Cardiac fibroblast (primary cell): ENCODE results near the gene GRIK3.

Source experiments
- DNase-seq, 2 donors: peaks; one replicate each; pipeline versions ENCODE4 v3.0.0 to v3.0.0-alpha.2; 2010; ENCODE audit warnings: low read depth in 2 of 2
- H3K4me3 ChIP-seq, 2 donors: replicated peaks in 1 of 2; 1 replicate in 1 of 2; 2 replicates in 1 of 2; pipeline ENCODE4 v1.5.1; 2011; ENCODE audit warnings: low read depth in 2 of 2, low read length in 2 of 2, mild to moderate bottlenecking in 2 of 2, moderate library complexity in 1 of 2
- TF ChIP-seq, protein P1 (sequence below): IDR thresholded peaks from one replicate; pipeline ENCODE4 v1.5.1; 2011; ENCODE audit warnings: low read depth, mild to moderate bottlenecking, low read length, inconsistent platforms

The GRIK3 gene

DNA sequence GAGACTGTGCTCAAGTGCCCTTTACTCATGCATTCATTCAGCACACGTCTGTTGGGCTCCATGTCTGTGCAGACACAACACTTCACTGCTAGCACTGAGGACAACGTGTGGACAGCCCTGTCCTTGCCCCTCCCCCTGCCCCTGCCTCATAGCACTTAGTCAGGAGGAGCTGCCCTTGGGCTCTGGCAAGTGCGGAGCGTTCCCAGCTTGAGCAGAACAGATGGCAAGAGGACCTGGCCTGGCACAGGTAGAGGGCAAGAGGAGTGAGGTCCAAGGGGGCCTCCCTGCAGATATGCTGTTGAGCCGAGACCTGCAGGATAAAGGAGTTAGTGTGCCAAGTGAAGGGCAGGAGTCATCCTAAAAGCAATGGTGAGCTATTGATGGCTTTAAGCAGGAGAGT, 81.3 kb downstream of the GRIK3 start:
- no peak overlapping the region for H3K4me3 ChIP-seq
- DNase-seq, result no peak
- TF ChIP-seq, protein P1, sequence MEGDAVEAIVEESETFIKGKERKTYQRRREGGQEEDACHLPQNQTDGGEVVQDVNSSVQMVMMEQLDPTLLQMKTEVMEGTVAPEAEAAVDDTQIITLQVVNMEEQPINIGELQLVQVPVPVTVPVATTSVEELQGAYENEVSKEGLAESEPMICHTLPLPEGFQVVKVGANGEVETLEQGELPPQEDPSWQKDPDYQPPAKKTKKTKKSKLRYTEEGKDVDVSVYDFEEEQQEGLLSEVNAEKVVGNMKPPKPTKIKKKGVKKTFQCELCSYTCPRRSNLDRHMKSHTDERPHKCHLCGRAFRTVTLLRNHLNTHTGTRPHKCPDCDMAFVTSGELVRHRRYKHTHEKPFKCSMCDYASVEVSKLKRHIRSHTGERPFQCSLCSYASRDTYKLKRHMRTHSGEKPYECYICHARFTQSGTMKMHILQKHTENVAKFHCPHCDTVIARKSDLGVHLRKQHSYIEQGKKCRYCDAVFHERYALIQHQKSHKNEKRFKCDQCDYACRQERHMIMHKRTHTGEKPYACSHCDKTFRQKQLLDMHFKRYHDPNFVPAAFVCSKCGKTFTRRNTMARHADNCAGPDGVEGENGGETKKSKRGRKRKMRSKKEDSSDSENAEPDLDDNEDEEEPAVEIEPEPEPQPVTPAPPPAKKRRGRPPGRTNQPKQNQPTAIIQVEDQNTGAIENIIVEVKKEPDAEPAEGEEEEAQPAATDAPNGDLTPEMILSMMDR, result no peak

DNA sequence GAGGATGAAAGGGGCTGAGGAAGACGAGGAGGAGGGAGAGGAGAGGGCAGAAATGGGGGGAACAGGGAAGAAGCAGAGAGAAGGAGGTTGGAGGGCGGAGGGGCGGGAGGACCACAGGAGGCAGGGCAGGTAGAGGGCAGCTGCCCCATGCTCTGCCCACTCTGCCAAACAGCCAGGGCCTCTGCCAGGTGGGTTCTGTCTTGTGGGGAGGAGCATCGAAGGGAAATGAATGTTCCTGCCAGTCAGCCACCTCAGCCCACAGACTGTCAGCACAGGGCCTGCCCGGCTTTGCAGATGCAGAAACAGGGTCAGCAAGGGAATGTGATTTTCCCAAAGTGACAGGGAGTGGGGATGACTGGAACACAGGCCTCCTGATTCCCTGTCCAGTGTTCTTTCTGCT, 82.6 kb downstream of the GRIK3 start:
- DNase-seq, result no peak
- H3K4me3 ChIP-seq, result no peak overlapping the region
- TF ChIP-seq, protein P1, result no peak

DNA sequence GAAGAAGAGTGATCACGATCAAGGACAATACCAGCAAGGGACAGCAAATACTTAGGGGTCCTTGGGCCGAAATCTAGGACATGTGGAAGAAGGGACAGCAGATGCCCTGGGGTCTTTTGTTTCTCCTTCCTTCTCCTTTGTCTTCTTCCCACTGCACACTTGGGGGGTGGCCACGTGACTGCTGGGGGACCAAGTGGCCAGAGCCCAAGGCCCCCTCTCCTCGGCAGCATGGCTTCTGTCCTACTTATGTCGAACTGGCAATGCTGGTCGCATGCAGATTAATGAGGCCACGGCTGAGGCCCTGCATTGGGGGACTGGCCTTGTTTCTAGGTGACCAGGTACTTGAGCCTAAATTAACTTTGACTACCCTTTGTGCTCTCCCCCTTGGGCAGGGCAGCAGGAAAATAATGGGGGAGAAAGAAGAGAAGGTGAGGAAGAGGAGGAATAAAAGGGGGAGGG, 83.0 kb downstream of the GRIK3 start:
- no peak overlapping the region for H3K4me3 ChIP-seq
- no peak for DNase-seq
- TF ChIP-seq, protein P1, result no peak

DNA sequence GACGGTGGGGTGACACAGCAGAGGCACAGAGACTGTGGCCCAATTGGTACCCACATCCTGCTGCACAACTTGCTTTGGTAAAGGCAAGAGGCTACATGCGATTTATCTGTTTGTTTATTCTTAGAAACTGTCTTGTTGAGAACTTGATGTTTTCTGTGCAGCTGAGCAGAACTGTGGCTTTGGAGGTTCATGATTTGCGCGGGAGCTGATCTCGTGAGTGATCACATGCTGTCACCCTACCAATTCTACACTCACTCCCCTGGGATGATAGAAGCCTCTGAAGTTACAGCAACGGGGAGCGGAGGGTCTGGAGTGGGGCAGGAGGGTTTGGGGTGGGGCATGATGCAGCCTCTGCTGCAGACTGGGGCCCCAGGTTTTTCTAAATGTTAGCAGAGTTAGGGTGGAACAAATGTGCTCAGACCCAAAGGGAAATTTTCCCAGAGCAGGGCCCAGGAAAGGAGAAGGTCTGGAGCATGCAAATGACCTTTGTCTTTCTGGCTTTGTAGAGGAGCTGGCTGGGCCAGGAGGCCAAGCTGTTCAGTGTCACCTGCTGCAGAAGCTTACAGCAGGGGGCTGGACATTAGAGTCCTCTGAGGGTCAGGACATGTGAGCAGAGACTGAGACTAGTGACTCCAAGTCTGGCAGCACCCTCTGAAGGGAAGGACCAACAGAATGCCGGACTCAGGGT, 83.6 kb downstream of the GRIK3 start:
- H3K4me3 ChIP-seq, result no peak overlapping the region
- DNase-seq, result no peak
- TF ChIP-seq, protein P1, result no peak

DNA sequence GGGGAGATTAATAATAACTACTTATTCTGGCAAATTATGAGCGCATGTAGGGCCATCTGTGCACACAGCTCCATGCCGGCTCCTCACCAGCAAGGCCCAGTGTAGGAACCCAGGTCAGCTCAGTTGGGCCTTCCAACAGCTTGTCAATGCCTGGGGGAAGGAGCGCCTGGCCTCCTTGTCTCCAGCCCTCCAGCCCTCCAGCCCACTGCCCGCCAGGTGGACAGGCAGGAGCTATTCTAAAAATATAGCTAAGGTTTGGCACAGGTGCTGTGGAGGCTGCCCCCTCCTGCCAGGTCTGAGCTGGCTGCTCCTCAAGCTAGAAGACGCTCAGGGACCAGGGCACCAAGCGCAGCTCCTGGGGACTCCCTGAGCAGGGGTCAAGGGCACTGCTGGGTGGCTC, 85.7 kb downstream of the GRIK3 start:
- no peak overlapping the region for H3K4me3 ChIP-seq
- TF ChIP-seq, protein P1, result no peak
- DNase-seq, result no peak

DNA sequence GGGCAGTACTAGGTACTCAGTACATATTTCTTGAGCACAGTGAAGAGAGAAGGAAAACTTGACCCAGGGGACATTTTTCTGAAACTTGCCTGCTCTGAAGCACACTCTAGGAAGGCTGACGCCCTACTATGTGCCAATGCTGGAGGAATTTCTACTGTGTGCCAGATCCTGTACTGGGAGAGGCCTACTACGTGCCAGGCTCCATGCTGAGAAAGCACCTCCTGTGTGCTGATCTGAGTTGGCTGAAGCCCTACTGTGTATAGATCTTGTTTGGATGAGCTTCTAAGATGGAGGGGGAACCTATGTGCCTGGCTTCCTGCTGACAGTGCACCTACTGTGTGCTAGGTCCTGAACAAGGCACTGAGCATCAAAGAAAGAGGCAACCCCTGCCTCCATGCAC, 86.2 kb downstream of the GRIK3 start:
- DNase-seq, result no peak
- H3K4me3 ChIP-seq, result no peak overlapping the region
- TF ChIP-seq, protein P1, result no peak

DNA sequence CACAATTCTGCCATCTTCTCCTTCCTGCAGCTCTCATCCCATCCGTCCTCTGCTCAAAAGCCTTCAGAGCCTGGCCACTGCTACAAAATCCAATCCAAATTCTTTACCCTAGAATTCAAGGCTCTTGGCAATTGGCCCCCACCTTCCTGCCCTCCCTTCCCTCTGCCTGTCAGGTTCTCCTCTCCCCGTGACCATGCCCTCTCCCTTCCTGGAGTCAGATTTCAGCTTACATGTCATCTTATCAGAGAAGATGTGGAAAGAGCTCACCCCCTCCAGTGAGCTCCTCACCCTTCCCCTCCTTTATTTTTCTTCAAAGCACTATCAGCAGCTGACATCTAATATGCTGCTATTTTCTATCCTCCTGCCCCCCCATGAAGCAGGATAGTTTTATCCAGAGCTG, 86.9 kb downstream of the GRIK3 start:
- H3K4me3 ChIP-seq, result no peak overlapping the region

More for the DNA sequence above, 86.9 kb downstream of the GRIK3 start:
- TF ChIP-seq, protein P1, result no peak
- no peak for DNase-seq
